ENCODE data around the gene NLE1. TPM values are rescaled to one million over a fixed set of nuclear protein-coding genes. Genes with fewer than 3 reads are reported as not detected.
"Not testable (repeated sequence)": the region's sequence is repeated elsewhere in the genome, so short reads cannot be mapped to it uniquely, and the experiment has no call there.

Gene NLE1
- total RNA-seq, 4 donors from 2014 or later: 5.1 to 11.7 (median 8.3) TPM

- H3K27ac ChIP-seq: no peak overlapping the region
- H3K27me3 ChIP-seq: no peaks in the 10 kb centered on the region
- no peak for DNase-seq
- no peaks in the 10 kb centered on the region for H3K4me1 ChIP-seq
- H3K36me3 ChIP-seq: no peaks in the 10 kb centered on the region
- H3K4me3 ChIP-seq: no peak overlapping the region
- TF ChIP-seq CTCF (IDR thresholded peaks at IDR 0.05) (no peak), POLR2A (IDR thresholded peaks at IDR 0.05) (no peak)
- no peaks in the 10 kb centered on the region for H3K9me3 ChIP-seq
These were observed 43.7 kb upstream of the NLE1 start for GRCh38 chr17:35185849-35186248.

DNA sequence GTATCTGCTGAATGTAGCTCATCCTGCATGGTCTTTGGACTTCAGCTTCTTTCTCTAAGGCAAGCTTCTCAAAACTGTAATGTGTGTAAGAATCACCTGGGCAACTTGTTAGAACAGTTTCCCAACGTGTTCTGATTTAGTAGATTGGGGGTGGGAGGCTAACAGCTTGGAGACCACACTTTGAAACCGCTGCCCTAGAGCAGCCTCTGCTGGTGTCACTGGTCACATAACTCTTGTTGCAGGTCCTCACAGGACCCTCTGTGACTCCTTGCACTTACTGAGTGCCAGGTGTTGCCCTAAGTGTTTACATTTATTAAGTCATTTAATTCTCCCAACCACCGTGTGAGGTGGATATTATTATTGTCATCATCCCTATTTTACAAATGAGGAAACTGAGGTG is 42.2 kb upstream of the NLE1 start:
- no peak for DNase-seq
- TF ChIP-seq CTCF (IDR thresholded peaks at IDR 0.05): no peak
- TF ChIP-seq POLR2A (IDR thresholded peaks at IDR 0.05): no peak
- no peaks in the 10 kb centered on the region for H3K36me3 ChIP-seq

DNA sequence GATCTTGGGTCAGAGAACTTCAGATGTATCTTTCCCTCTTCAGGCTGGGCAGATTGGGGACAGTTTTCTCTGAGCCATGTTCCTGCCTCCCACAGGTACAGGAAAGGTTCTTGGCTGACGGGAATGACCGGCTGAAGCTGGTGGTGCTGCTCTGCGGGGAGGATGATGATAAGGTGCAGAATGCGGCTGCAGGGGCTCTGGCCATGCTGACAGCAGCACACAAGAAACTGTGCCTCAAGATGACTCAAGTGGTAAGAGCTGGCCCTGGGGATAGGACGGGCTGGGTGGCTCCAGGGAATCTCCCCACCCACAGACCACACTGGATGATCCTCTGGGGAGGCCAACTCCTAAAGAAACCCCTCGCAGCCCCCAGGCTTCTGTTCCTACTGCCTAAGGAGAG is 41.2 kb upstream of the NLE1 start:
- no peak for DNase-seq
- Histone ChIP-seq H3K27ac (no peak overlapping the region), H3K9me3 (no peaks in the 10 kb centered on the region), H3K4me3 (no peak overlapping the region), H3K36me3 (no peaks in the 10 kb centered on the region), H3K27me3 (no peaks in the 10 kb centered on the region), H3K4me1 (no peaks in the 10 kb centered on the region)
- no peak for TF ChIP-seq POLR2A (IDR thresholded peaks at IDR 0.05)
- TF ChIP-seq CTCF (IDR thresholded peaks at IDR 0.05): no peak

More for the DNA sequence above, 42.2 kb upstream of the NLE1 start:
- Histone ChIP-seq H3K9me3 (no peaks in the 10 kb centered on the region), H3K27ac (no peak overlapping the region), H3K4me1 (no peaks in the 10 kb centered on the region), H3K27me3 (no peaks in the 10 kb centered on the region), H3K4me3 (no peak overlapping the region)

- not testable (repeated sequence) for DNase-seq, H3K27ac ChIP-seq, H3K27me3 ChIP-seq, H3K9me3 ChIP-seq, H3K4me3 ChIP-seq, H3K4me1 ChIP-seq, H3K36me3 ChIP-seq
These were observed 37.3 kb upstream of the NLE1 start for GRCh38 chr17:35179379-35179778.

GRCh38 chr17:35176897-35177296 is 34.8 kb upstream of the NLE1 start:
- H3K27ac ChIP-seq: peak overlapping the region in 2 of 4 donors; percentile 13 to 19
- H3K27me3 ChIP-seq: no peaks in the 10 kb centered on the region
- DNase-seq: no peak
- H3K9me3 ChIP-seq: no peaks in the 10 kb centered on the region
- no peaks in the 10 kb centered on the region for H3K4me1 ChIP-seq
- H3K4me3 ChIP-seq: no peak overlapping the region
- TF ChIP-seq CTCF (IDR thresholded peaks at IDR 0.05): no peak
- TF ChIP-seq POLR2A (IDR thresholded peaks at IDR 0.05): no peak
- no peaks in the 10 kb centered on the region for H3K36me3 ChIP-seq

DNA sequence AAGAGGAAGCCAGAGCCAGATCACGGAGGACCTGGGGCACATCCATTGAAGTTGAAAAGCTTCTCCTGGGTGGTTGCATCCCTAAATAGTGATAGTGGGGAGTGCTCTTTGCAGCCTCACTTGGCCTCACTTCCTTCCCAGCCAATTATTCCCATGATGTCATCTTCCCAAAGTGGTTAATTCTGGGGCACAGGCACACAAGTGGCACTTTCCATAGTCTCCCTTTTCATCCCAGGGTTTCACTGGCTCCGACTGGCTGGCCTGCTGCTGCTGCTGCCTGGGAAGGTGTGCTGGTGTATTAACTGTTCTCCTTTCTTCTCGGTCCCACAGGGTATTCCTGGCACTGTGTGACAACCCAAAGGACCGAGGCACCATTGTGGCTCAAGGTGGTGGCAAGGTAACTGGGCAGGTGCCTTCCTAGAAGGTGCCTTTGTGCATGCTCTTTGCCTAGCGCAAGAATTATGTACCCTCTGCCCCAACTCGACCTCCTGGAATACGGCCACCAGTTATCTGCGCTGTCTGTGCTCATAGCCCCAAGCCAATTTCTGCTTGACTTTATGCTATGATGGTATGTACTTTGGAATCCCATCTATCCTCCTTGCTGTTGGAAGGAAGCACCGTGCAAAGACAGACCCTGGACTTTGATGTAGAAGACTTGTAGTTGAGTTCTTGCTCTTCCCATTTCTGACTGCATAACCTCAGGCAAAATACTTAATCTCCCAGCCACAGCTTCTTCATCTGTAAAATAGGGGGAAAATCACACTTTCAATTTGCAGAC is 33.7 kb upstream of the NLE1 start:
- no peak overlapping the region for H3K4me3 ChIP-seq
- no peaks in the 10 kb centered on the region for H3K9me3 ChIP-seq
- no peak for DNase-seq
- H3K4me1 ChIP-seq: no peaks in the 10 kb centered on the region
- no peak for TF ChIP-seq CTCF (IDR thresholded peaks at IDR 0.05)
- TF ChIP-seq POLR2A (IDR thresholded peaks at IDR 0.05): no peak
- H3K36me3 ChIP-seq: no peaks in the 10 kb centered on the region
- no peaks in the 10 kb centered on the region for H3K27me3 ChIP-seq
- H3K27ac ChIP-seq: no peak overlapping the region

All from Peyer's patch (tissue), 4 donors.